Amygdala (tissue), 56 donors: ENCODE results near the gene MED13L.

Experiments used
- DNase-seq, 56 donors: peaks; one replicate each; lab custom pipeline; 2025; lab: John Stamatoyannopoulos, UW

The MED13L gene

GRCh38 chr12:116216022-116216756 is 61.3 kb downstream of the MED13L start:
- DNase-seq = no peak

DNA sequence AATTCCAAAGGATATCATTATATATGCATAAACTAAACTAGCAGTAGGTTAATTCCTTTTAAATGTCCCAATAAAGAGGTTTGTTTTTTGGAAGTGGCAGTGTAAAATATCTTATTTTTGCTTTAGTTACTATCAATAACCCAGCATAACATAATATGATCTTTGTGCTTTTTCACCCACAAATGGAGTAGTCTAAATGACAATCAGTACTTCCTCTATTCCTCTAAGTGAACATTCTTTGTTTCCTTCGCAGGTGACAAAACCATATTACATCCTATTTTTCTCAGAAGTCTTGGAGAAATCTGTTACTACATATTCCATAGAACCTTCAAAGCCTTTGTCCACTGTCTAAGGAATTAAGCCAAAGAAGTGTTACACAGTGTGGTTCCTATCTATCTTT is 62.5 kb downstream of the MED13L start:
- no peak for DNase-seq

DNA sequence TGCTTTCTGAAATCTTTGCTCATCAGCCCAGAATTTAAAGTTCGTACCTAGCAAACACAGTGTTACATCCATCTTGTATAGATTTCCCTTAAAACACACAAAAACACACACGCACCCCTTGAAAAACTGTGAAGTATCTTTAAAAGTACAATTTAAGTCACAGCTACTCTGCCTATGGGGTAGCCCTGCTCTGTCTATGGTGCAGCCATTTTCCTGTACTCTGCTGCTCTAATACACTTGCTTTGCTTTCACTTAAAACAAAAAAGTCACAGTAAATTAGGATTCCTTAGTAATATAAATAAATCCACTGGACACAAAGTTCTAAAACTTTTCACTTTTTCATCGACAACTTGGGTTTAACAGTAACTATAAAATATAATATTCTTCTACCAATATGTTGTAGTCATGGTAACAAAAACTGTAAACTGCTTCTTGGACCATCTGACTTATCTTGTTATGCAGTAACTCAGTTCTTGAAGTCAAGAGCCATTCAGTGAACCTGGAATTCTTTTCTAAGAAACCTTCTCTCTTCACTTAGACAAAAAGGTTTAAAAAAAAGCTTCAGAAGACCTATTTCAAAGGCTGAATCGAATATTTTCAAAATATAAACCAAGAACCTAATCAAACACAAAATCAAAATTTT is 63.5 kb downstream of the MED13L start:
- no peak for DNase-seq

GRCh38 chr12:116213014-116213413 is 64.5 kb downstream of the MED13L start:
- DNase-seq = no peak

DNA sequence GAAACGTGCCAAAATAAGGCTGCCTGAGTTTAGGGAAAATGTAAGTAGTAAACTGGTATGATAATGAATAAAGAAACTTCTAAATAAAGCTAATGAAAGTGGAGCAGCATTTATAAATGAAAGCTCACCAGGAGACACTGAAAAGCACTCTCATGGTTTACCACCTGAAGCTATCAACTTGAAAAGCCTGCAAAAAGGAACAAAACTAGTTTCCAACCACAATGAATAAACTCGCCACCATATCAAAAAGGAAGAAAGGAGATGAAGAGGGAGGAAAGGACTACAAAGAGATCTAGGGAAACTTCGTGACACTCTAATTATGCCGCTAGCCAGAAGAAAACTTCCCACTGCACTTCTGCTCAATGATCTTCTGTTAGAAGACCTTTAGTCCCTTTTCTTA is 66.7 kb downstream of the MED13L start:
- no peak for DNase-seq

- DNase-seq = no peak
Measured at GRCh38 chr12:116210131-116210530, 67.4 kb downstream of the MED13L start.

DNA sequence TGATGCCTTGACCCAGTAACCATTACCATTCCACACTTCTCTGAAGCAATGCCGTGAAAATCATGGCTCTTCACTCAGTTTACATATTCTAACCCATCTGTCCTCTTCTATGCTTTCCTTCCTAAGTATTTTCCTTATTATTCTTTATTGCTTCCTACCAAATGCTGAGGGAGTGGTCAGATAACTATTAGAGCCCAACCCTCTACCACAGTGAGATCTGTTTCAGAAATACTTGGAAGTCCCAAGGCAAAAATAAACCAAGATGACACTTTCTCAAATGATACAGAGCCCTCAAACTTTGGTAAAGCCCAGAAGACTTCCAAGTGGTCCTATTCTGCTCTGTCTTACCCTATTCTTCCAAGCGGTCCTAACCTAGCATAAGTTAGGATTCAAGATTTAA is 68.0 kb downstream of the MED13L start:
- DNase-seq = no peak

DNA sequence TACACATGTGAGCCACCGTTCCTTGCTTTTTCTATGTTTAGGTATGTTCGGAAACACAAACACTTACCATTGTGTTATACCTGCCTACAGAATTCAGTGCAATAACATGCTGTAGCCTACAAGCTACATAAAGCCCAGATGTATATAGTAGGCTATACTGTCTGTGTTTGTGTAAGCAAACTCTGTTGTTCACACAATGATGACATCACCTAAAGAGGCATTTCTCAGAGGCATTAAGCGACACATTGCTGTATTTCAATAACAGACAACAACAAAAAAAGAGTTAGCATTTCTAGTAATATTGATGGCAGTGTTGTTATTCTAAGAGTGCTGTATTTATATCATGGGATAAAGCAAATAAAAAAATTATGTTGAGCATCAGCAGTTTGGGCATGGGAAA is 70.2 kb downstream of the MED13L start:
- DNase-seq = no peak

- no peak for DNase-seq
Measured at GRCh38 chr12:116206828-116207227, 70.7 kb downstream of the MED13L start.

DNA sequence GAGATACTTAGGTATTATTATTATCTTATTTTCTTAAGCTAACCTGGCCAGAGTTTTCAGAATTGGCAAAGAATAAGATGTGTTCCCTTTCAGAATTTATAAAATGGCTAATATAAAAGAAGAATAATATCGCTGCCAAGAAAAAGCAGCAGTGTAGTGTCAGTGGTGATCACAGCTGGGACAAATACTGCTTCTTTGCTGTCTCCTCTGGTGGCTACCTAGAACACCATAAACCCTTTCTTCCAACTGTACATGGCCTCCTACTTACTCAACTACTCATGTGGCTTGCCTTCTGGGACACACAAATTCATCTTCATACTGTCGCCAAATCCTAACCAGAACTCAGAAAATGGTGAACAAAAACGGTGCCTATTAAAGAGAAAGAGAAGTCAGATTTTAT is 72.7 kb downstream of the MED13L start:
- DNase-seq = no peak

DNA sequence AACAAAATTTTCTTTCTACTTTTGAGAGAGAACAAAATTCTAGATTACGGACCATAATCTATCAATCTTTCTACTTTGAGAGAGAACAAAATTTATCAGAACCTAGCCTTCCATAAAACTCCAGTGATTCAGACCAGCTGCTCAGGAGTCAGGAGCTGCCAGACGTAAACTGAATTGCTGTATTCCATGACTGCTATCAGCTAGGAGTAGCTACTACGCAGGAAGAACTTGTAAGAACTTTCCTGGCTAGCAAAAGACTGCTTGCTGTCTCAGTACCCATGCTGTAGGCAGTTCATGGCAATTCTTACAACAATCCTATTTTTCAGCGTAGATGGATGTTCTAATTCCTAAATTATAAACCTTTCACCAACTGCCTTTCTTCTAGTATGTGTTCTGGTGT is 73.3 kb downstream of the MED13L start:
- no peak for DNase-seq

DNA sequence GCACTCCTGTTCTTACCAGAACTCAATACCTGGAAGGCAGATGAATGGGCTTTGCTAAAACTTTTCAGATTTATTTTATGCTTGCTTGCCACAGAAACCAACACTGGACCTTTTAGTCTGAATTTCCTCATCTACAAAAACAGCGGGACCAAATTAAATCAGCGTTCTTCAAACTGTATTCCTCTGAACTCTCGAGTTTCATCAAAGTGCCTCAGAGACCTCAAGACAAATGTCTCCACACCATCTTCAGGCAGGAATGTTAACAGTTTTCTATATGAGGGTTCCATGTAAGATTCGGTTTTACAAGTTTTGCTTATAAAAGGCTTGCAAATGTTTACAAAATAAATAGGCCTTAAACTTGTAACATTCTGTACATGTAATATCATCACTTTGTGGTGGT is 74.6 kb downstream of the MED13L start:
- no peak for DNase-seq

- DNase-seq = peak in 1 of 56 donors; percentile 6
Measured at GRCh38 chr12:116202433-116202832, 75.1 kb downstream of the MED13L start.

DNA sequence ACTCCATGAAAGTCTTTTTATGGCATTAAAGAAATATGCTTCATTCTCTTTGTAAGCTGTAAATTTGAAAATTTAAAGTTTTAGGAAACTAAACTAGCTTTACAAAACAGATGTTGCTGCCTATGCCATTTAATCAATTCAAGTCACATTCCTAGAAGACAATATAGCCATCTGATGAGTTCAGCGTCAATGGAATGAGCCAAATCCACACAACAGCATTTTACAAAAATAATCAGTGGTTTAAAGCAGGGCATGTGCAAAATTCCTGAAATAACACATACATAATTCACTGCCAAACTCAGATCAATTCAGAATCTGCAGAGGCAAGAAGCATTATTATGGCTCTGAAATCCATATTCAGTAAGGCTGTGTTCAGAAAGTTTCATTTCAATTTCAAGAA is 75.6 kb downstream of the MED13L start:
- no peak for DNase-seq

DNA sequence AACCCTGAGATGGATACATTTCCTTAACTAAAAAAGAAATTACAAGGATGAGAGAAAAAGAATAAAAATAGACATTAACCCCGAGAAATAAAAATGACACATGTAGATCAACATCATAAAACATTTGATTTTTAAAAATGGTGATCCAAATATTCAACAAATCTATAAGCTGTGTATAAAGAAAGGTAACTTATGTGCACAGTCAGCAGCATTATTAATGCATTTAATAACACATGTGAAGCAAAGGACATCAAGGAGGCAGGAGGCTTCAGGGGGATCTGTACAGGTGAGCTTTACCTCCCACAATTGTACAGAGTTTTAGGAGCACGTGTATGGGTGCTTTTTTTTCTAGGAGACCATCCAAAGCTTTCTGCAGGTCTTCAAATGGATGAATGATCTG is 76.1 kb downstream of the MED13L start:
- DNase-seq = no peak

DNA sequence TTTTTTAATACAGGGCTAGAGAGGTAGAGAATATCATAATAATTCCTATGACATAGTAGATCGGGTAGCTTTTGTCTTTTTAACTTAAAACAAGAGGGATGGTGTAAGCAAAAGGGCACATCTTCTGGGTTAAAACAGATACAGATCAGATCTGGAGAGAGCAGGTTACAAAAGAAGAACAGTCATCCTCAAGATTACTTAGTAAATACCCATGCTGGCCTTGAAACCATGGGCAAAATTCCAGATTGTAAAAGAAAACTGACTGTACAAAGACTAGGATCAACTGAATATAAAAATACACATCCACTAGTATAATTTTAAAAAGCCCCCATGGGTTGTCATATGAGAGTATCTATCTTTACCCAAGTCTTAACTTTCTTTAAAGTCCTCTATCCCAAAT is 76.7 kb downstream of the MED13L start:
- no peak for DNase-seq

DNA sequence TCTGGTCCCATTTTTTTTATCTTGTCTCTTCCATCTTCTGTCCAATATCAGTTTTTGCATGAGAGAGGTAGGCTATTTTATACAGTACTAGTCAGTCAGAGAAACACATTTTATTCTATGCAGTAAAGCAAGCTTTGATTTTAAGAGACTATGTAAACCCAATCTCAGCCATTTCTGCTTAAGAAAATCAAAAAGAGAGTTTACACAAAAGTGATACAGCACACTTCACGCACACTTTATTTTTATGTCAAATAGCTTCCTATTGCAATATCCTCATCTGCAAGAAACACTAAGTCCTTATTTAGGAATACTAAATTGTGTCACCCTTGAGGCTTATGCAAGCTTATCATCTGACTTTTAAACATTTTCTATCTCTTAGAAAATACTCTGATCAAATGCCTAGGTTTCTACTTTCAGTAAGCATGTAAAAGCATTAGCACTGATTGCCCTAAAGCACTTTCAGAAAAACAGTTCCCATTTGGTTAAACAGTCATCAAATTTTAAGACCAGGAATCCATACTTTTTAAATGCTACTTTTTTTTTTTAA is 78.3 kb downstream of the MED13L start:
- DNase-seq = no peak

DNA sequence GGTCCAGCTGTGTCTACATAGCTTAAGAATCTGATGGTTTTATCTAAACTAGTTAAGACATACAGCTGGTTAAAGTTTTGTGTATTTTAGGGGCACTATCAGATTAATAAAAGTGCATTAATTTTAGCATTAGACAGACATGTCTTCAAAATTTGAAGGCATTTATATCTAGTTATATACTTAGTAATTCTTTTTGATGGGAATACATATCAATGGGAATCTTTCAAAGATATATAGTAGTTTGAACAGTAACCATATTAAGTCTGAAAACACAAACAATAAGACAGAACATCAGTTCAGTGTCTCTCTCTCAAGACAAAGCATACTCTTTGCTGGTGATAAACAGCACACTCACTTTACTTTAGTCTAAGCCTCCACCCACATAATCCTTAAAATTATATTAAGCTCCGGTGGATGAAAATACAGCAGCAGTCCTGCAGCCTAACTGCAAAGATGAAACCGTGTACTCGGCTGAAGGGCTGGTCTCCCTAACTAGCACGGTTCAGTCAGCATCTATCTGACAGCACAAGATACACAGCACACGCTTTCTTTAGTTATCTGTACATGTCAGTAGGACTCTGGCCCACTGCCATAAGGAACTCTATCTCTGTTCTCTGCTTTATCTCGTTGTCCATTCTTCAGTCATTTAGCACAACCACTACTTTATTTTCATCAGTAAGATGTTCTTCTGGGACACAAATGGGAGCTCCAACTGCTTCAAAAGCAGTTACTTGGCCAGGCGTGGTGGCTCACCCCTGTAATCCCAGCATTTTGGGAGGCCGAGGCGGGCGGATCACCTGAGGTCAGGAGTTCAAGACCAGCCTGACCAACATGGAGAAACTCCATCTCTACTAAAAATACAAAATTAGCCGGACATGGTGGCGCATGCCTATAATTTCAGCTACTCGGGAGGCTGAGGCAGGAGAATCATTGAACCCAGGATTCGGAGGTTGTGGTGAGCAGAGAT is 80.5 kb downstream of the MED13L start:
- no peak for DNase-seq

DNA sequence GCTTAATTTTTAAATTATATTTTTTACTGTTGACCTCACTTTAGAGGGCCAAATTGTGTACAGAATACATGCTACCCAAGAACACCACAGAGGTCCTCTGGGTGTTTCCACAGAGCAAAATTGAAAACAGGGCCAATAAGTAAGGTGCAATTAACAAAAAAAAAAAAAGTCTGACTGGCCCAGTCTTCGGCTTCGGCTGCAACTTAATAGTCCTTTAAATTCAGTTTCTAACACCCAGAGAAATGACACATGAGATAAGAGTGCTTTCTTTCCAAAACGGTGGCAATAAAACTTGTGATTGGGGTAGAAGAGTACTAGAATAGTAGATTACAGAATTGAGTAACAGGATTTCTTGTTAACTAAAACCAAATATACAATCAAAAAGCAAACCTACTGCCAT is 81.3 kb downstream of the MED13L start:
- no peak for DNase-seq

DNA sequence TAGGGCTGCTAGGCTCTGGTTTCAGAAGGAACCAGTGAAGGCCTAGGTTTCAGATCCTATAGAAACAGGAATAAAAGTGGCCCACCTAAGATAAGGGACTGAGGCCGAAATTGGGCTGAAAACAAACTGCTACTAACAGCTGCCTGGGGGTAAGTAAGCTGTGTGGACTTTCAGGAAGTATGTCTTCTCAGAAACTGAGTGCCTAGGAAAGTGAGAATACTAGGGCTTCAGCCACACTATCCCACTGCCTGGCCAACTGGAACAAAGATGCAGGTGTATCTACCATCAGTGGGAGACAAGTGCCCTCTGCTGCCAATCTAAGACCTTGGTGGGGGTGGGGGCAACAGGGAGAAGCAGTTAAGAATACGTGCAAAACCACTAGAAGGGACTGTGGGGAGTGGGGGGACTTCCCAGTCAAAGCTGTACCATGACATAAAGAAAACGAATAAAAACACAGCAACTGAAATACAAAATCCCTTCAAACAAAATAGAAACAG is 82.5 kb downstream of the MED13L start:
- DNase-seq = no peak

- no peak for DNase-seq
Measured at GRCh38 chr12:116189692-116190091, 87.8 kb downstream of the MED13L start.
